ENCODE results near the gene TNPO3.

GRCh38 chr7:128948312-128948973 is 106.5 kb downstream of the TNPO3 start:
- TF ChIP-seq CTCF (conservative IDR thresholded peaks at IDR 0.05) (no peak), EZH2 (IDR thresholded peaks at IDR 0.05; ENCODE audit: low read depth) (no peak)
